Measurements from ENCODE around the gene HELQ.
"Not testable (repeated sequence)": the region's sequence is repeated elsewhere in the genome, so short reads cannot be mapped to it uniquely, and the experiment has no call there.

- TF ChIP-seq, protein P1, sequence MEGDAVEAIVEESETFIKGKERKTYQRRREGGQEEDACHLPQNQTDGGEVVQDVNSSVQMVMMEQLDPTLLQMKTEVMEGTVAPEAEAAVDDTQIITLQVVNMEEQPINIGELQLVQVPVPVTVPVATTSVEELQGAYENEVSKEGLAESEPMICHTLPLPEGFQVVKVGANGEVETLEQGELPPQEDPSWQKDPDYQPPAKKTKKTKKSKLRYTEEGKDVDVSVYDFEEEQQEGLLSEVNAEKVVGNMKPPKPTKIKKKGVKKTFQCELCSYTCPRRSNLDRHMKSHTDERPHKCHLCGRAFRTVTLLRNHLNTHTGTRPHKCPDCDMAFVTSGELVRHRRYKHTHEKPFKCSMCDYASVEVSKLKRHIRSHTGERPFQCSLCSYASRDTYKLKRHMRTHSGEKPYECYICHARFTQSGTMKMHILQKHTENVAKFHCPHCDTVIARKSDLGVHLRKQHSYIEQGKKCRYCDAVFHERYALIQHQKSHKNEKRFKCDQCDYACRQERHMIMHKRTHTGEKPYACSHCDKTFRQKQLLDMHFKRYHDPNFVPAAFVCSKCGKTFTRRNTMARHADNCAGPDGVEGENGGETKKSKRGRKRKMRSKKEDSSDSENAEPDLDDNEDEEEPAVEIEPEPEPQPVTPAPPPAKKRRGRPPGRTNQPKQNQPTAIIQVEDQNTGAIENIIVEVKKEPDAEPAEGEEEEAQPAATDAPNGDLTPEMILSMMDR (IDR thresholded peaks at IDR 0.05; ENCODE audit: poor library complexity) = not testable (repeated sequence)
- TF ChIP-seq EZH2phosphoT487 (IDR thresholded peaks at IDR 0.05; ENCODE audit: low read depth, severe bottlenecking, unreplicated experiment) = not testable (repeated sequence)
These were observed 57.5 kb downstream of the HELQ start for GRCh38 chr4:83398158-83398557.
